Right forelimb (tissue), 1 donor: ENCODE results near the gene NAT9.

Source experiments
- DNase-seq: peaks from one replicate; pipeline ENCODE4 v3.0.0-alpha.2; 2018

Gene NAT9, protein sequence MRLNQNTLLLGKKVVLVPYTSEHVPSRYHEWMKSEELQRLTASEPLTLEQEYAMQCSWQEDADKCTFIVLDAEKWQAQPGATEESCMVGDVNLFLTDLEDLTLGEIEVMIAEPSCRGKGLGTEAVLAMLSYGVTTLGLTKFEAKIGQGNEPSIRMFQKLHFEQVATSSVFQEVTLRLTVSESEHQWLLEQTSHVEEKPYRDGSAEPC

DNA sequence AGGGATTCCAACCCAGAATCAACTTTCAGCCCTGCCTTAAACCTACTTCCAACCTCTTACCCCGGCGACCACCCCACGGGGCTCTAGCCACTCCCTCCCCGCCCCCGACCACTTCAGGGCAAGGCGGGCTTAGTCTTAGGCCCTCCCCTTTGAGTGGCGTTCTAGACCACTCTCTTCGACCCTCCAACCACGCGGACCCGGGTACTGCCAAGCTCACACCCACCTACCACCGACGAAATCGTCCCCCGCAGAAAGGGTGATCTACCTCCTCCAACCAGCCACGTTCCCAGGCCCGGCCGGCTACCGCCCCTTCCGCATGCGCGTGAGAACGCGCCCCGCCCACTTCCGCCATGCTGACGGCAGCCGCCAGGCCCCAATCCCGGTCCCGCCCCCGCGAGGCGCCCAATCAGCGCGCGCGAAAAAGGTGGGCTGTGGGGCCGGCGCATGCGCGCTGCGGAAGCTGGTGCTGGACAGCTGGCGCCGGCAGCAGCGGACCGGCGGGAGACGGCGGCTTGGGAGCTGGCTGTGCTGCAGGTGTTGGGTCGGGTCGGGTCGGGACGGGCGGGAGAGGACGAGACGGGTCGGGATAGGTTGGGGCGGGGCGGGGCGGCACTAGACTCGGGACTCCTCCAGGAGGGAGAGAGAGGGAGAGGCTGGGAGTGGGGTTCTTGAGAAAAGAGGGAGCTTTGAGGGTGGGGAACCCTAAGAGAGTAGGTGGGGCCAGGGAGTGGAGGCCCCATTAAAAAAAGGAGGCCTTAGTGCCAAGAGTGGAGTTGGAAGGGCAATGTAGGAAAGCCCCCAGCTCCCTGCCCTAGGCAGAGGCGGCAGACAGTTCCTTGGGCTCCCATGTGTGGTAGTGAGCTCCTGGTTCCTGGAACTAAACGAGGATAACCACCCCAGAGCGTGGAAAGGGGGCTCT is at the start of gene NAT9:
Gene NAT9 (minus strand): TSS at position 302 of the 919 bp plus-strand sequence. CDS start 647 bp downstream, outside the sequence.
- DNase-seq, result peak; percentile 99

DNA sequence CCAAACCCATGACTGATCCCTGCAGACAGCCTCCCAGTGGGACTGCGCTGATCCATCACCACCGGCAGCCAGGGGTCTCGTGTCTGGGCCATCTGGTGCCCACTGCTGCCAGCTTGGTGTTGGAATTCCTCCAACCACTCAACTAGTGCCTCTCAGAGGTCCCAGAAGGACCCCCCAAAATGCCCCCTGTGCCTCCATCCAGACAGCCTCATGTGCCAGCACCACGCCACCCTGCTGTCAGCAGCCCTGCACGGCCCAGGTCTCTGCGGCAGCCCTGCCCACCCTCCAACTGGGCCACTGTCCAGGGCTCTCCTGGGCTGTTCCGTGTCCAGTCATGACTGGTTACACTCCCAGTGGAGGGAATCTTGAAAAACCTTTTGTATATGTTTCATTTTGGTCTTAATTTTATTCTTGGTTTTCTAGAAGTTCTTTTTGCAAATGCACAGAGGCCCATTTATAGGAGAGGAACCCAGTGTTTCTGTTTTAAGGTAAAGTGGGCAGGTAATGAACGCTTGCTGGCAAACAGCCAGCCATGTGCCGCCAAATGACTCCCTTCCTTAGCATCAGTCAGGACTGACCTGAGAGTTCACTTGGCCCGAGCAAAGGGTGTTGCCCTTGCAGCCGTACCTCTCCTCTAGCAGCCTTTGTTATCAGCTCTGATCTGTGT is 48.9 kb upstream of the NAT9 start:
- DNase-seq, result no peak

DNA sequence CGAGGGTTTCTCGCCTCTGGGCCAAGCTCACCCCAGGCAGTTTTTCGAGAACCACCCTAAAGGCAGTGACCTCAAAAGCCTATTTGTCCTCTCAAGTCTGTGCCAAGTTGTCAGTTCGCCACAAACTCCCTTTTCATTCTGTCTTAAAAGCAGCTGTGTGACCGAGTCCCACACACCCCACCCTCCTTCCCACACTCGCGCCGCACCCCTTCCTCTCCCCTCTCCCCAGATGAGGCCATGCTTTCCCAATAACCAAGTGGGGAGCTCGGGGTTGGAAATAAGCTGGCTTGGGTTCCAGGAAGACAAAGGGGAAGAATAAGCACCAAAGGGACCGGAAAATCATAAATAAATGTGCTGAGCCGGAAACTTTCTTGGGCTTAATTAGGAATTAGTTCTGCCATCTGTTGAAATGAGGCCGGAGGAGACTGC is 46.8 kb upstream of the NAT9 start:
- DNase-seq, result peak; percentile 63

DNA sequence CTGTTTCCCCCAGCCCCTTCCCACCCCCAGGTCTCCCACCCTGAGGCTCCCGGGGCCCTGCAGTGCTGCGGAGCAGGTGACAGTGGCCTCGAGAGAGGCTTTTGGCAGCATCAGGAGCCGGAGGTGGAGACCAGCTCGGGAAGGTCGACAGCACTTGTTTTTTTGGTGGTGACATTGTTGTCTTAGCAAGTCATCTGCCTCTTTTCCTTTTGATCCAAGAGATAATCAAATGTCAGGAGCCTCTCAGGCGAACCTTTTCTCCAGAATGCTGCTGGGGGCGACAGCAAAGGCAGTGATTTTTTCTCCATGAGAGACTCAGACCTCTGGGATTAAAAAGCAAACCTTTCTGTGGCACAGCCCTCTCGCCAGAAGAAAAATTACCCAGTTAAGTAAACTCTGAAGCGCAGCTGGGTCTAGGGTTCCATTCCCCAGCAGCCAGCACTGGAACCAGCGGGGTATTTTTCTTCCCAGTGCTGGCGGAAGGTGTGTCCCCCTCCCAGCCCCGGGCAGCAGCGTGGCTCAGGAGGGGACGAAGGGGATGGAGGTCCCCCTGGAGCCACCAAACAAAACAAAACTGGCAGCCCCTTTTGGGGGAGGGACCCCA is 46.3 kb upstream of the NAT9 start:
- no peak for DNase-seq

DNA sequence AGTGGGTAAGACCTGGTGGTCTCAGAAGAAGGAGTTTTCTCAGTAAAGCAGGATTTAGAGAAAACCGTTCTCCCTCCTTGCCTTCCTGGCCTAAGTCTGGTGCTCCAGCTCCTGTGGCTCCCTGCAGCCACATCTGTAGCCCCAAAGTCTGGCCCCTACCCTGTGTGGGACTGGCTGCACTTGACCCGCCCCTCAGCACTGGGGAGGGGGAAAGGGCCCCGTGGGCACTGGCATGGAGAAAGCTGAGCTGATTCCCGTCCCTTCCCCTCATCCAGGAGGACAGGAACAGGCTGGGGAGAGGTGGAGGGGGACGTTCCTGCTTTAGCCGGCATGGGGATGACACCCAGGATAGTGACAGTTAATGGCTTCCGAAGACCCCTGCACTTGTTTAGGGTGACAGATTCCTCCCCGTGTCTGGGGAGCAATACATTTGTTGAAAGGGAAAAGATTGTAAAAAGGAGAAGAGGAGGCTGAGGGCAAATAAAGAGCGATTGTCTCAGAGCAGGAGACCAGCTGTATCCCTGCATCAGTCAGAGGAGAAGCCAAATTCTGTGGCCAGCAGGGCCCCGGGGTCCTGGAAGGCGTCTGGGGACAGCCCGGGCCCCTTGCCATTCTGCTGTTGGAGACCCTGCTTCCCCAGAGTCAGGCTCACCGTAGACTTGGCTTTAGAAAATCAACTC is 45.6 kb upstream of the NAT9 start:
- no peak for DNase-seq

DNA sequence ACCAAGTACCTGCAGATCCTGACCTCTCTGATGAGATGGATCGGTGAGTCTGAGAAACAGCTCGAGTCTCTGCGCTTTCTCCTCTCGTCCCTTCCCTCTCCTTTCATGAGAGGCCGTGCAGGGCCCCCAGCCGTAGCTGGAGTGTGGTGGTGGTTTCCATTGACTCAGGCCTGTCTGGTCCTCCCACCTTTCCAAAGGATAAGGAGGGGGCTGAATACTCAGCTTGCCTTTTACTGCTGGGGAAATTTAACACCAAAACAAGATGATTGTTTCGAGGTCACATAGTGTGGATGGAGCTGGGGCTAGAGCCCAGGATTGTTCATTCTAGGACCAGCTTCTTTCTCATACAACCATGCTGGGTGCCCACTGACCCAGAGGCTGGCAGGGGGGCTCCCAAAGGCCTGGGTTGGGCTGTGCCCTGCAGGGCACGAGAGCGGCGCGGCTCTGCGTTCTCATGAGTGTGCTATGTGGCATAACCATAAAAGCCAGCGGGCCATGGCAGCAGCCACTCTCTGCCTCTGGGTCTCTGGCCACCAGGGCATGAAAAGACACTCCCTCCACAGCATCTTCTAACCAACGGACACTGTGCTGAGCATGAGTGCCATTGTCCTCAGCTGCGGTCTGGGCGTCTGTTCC is 43.8 kb upstream of the NAT9 start:
- DNase-seq, result no peak

DNA sequence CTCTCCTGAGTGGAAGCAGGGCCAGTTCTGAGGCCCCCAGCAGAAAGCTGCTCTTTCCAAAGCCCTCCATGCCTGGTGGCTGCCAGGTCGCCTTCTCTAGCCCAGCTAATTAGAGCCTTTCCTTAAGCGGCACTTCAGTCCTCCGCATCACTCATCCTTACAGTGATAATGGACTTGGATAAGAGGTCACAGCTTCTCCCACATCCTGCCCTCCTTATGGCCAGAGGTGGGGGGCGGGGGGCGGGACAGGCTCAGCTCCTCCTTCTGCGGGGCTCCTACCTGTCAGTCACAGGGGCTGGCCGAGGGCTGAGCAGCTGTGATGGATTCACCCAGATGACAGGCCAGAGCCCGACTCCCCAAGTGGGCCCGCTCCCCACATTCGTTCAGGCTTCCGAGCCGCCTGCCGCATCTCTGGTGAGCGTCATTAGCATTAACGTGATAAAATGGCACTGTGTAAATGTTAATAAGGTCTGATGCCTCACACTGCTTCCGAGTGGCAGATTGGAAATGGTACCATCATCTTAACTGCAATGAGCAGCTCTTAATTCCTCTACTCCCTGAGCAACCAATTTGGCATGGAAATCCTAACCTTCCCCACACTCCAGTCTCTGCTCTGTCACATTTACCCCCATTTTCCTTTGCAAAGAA is 42.3 kb upstream of the NAT9 start:
- DNase-seq, result no peak

DNA sequence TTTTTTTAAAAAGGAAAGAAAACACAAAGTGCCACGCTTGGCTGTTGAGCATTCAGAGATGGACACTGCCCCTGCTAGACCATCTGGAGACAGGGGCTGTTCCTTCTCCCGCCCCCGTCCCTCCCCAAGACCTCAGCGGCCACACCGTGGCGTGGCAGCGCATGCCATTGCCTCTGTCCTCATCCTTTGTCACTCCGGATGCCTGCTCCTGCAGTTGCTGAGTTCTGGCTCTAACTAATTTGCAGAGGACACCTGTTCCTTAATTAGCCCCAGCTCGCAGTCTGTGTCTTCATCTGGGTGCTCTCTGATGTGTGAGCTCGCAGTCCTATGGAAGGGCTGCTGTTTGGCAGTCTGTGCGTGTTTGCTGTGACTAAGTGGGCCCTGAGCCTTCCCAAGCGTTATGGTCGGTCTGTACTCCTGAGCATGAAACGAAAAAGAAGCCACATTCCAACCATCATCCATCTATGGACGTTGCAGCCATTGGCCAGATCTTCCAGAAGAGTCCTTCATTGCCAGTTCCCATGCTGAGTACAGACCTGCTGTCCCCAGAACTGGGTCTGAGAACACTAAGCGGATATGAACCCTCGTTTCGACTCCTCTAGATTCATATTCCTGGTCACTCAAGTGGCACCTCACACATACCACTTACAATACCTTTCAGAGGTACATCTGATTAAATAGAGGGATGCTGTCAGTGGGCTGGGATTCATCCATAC is 40.9 kb upstream of the NAT9 start:
- no peak for DNase-seq

DNA sequence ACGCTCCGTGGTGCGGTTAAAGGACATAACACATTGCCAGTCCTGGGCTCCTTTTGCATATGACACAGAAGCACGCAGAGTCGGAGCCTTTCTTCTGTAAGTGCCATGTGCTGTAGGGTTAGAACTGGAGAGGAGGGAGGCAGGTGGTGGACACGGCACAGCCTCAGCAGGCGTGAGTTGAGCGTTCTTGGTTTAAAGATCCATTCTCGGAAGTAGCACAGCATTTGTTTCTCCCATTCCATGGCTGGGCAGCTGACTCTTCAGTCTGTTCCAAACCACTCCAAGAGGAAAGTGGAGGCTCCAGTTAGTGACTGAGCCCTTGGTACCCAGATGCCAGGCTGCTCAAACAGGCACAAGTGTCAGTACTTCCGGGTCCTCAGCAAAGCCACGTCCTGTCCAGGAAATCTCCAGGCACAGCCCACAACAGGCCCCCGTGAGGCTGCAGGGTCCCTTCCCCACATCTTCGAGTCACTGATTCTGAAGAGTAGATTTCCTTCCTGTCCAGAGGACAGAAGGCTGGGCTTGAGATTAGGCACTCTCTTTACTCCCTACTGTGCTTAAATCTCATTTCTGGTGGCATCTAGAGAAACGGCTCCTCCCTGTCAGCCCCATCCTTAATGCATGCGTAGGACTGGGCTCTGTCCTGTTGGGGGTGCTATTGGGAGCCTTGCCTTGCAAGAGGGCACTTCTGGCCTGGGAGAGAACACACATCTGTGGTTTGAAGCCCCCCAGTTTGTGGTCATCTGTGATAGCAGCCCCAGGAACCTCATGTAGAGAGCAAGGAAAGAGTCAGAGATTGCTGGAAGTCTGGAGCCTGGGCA is 39.6 kb upstream of the NAT9 start:
- DNase-seq, result no peak

DNA sequence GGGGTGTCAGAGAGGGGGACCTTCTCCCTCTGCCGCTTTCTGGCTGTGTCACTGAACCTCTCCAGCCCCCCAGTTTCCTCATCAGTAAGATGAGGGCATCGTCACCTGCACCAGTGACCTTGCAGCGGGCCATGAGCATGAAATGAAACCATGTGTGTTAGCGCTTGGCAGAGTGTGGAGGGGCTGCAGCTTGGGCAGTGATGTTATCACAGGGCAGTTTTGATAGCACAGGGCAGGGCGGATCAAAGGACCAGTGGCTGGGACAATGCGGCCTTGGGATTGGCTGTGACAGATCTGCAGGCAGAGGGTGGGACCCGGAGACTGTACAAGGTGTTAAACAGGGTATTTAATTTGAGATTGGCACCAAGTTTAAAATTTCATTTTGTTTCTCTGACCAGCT is 38.9 kb upstream of the NAT9 start:
- no peak for DNase-seq

DNA sequence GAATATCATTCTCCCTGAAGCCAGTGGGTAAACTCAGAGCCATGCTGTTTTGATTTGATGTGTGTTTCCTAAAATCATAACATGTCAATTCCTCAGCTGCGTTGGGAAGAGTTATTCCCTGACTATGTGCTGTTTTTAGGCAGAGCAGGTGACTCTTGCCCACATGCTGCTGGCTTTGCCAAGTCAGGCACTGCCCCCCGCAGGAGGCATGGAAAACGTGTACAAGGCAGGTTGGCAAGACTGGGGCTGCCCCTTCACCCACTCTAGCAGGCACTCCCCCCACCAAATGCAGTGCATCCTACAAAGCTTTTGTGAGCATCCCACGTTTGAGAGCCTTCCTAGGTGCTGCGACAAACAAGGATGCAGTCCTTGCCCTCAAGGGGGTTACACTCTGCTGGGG is 38.3 kb upstream of the NAT9 start:
- no peak for DNase-seq

DNA sequence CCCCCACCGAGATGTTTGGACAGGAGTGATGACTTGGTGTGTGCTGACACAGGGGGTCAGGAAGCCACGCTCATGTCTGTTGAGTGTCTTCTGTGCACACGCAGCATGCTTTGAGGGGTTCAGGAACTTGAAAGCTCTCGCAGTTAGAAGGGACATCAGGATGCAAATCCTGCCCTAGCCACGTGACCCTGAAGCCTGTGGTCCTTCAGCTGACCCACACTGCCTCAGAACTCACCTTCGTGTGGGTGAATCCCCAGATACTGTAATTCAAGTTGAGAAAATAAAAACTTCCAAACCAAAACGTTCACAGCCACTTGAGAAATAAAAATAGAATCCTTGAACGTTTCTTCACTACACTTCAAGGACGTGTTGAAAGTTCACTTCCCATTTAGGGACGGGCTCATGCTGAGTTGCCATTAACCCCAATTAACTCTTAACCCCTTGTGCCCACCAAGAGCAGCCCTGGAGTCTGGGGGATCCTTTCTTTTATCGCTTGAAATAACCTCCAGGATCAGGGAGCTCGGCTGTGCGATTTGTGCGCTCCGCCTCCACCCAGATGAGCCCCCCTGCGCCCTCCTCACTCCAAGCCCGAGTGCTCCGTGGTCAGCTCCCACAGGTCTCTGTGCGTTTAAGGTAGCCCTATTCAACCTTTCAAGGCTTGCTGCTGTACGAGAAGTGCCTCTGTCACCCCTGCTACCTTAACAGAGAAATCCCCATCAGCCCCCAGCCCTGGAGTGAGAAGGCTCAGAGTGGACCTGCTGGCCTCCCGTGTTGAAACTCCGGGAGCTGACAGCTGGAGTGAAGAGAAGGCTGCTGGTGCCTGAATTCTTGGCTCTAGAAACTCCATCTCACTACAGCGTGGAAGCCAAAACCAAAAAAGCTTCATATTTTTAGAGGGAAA is 36.2 kb upstream of the NAT9 start:
- DNase-seq, result no peak

DNA sequence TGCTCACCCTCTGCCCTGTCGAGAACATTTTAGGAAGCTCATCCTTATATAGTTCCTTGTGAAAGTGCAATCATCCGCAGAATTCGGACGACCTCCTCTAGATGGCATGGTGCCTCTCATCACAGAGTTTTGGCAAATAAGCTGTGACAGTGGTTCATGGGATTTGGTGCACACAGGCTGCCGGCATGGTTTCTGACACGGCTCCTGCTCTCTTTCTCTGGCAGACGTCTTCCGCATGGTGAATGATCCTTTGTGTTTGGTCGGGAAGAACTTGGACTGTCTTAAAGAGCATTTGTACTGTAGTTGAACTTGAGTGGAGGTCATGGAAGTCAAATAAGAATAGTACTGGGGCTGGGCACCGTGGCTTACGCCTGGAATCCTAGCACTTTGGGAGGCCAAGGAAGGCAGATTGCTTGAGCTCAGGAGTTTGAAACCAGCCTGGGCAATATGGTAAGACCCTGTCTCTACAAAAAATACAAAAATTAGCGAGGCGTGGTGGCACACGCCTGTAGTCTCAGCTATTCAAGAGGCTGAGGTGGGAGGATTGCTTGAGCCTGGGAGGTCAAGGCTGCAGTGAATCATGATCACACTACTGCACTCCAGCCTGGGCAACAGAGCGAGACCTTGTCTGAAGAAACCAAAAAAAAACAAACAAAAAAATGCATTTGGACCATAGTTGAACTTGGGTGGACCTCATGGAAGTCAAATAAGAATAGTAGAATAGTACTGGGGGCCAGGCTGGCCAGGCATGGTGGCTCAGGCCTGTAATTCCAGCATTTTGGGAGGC is 34.7 kb upstream of the NAT9 start:
- no peak for DNase-seq

DNA sequence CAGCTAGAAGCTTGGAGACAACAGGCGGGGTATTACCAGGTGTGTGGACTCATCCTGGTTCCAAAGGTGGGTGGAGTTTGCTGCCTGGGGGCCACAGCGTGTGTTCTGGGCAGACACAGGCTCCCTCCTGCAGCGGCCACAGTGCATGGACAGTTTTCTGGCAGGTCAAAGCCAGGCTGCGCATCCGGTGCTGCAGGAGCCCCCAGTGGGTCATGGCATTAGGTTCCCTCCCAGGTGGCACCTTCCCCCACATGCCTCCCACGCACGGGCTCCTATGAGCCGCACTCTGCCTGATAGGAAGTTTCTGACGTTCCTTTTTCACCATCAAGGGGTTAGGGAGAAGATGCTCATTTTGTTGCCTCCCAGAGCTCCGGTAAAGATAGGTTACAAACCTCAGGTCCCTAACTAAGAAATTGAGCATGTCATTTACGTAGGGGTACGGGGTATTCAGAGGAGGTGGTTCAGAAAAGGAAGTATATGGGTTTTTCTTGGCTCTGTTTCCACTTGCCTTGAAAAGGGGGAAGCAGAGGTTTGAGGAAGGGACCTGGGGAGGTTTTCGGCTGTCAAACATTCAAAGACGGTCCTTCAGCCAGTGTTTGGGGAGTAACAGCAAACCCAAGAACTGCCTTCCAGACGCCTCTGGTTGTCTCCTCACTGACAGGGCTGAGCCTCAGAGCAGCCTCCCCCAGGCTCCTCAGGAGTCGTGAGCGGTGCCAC is 32.7 kb upstream of the NAT9 start:
- DNase-seq, result no peak

DNA sequence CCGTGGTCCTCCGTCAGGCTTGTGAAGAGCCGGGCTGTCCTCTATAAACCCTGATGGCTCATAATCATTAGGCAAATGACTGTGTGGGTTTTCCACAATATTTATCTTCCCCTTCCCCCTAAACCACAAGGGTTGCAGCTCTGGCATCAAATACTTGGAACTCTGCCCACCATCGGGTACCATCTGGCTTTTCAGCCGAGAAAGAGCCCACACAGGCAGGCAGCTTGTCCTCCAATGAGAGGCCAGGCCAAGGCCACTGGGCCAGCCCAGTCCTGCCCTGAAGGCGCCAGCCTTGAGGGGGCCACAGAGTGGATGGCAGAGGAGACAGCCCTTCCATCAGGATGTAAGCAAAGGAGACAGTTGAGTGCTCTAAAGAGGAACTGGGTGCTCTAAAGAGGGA is 31.8 kb upstream of the NAT9 start:
- no peak for DNase-seq

DNA sequence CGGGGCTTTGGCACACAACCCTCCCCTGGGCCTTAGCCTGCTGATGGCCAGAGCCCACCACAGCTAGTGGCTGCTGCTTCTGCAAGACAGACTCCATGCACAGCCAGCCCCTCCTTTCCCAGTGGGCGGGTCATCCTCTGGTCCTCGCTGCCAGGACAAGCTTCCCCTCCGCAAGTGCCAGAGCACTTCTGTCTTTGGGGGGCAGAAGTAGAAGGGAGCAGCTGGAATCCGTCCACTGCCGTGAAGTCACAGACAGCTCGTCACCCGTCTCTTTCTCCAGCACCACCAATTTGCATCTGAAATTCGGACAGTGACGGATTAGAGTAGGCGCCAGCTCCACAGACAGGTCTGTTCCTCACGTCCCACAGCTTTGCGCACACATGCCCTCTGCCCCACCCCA is 31.3 kb upstream of the NAT9 start:
- DNase-seq, result no peak

DNA sequence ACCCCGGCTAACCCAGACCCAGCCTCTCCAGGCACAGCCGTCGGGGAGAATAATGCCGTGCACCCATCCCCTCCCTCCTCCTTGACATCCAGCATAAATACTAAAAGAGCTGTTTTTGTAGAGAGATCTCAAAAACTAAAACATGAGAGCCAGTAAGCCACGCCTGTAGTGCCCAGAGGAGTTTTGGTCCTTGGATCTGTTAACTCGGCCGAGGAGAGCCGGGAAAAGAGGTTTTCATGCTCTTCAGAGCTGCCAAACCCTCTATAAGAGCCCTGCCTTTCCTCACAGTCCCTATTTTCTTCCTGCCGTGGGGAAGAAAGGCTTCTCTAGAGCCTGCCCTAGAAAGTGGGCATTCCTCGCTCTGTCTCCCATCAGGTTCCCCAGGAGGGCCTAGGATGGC is 30.2 kb upstream of the NAT9 start:
- no peak for DNase-seq

DNA sequence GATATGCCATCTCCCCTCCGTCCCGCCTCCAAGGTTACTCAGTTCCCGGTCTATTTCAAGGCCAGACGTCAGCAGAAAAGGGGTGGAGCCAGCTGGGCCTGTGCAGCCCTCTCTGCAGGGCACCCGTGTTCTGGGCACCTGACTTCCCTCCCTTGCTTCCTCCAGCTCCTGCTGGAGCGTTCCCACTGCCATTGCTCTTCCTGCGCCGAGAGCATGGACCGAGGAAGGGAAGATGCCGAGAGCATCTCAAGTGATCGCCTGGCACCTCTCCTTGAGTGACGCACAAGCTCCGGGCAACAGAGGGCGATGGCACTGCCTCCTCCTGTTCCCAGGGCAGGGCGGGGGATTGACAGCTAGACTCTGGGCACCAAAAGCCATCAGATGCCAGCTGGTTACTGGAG is 29.4 kb upstream of the NAT9 start:
- no peak for DNase-seq
